Suprapubic skin (tissue), 3 donors: ENCODE measurements around the gene NPAS3.

ENCODE experiments used
- POLR2A ChIP-seq, 2 donors: fragments of 450-650 bp; IDR thresholded peaks; one replicate each; pipeline ENCODE4 v1.6.1; 2017; ENCODE audit warnings: antibody characterized with exemption in 2 of 2, mild to moderate bottlenecking in 2 of 2, moderate library complexity in 2 of 2
- TF ChIP-seq, protein P1 (sequence below), 2 donors: fragments of 200-600 bp in 1 of 2; fragments of 450-650 bp in 1 of 2; sonication (generic) in 1 of 2; IDR thresholded peaks; one replicate each; pipeline ENCODE4 v1.5.1; 2016 to 2019; ENCODE audit warnings: antibody characterized with exemption in 2 of 2, mild to moderate bottlenecking in 1 of 2, moderate library complexity in 1 of 2

DNA sequence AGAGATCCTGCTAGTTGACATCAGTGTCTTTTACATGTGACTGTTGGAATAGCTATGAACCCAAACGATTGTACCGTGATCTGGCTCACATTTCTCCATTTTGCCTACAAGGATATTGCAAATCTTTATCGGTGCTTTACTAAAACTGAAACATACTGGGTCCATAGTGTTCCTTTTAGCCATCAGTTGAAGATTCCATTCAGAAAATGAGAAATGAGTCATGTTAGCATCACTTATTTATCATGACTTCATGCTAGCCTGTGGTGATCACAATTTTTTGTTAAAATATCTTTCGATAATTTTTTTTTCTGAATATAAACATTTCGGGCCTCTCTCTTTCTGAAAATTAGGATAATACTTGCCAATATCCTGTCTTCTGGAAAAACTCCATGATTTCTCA lies 801.9 kb downstream of the NPAS3 start:
- TF ChIP-seq, protein P1, sequence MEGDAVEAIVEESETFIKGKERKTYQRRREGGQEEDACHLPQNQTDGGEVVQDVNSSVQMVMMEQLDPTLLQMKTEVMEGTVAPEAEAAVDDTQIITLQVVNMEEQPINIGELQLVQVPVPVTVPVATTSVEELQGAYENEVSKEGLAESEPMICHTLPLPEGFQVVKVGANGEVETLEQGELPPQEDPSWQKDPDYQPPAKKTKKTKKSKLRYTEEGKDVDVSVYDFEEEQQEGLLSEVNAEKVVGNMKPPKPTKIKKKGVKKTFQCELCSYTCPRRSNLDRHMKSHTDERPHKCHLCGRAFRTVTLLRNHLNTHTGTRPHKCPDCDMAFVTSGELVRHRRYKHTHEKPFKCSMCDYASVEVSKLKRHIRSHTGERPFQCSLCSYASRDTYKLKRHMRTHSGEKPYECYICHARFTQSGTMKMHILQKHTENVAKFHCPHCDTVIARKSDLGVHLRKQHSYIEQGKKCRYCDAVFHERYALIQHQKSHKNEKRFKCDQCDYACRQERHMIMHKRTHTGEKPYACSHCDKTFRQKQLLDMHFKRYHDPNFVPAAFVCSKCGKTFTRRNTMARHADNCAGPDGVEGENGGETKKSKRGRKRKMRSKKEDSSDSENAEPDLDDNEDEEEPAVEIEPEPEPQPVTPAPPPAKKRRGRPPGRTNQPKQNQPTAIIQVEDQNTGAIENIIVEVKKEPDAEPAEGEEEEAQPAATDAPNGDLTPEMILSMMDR (IDR thresholded peaks at IDR 0.05) = no peak
- TF ChIP-seq POLR2A (IDR thresholded peaks at IDR 0.05) = no peak
